HUES6 (cell line): Measurements from ENCODE around the gene EXT2.

ENCODE experiments used
- H3K27ac ChIP-seq: 2 replicates; pipeline ENCODE4 v1.7.0; 2013; ENCODE audit warnings: low read depth, mild to moderate bottlenecking, low read length, inconsistent platforms
- H3K27me3 ChIP-seq: 2 replicates; pipeline ENCODE4 v1.6.1; 2013; ENCODE audit warnings: low read length; ENCODE audit not compliant: control insufficient read depth, insufficient read depth
- H3K36me3 ChIP-seq: 2 replicates; pipeline ENCODE4 v1.6.1; 2013; ENCODE audit warnings: low read length; ENCODE audit not compliant: control insufficient read depth, insufficient read depth
- H3K4me1 ChIP-seq: 2 replicates; pipeline ENCODE4 v1.6.1; 2013; ENCODE audit warnings: low read length; ENCODE audit not compliant: control insufficient read depth, insufficient read depth
- H3K4me3 ChIP-seq: 2 replicates; pipeline ENCODE4 v1.5.1; 2013; ENCODE audit warnings: low read depth, low read length
- H3K9ac ChIP-seq: one replicate; pipeline ENCODE4 v1.6.1; 2013; ENCODE audit warnings: mild to moderate bottlenecking, low read length
- H3K9me3 ChIP-seq: 2 replicates; pipeline ENCODE4 v1.6.1; 2013; ENCODE audit warnings: low read depth, low read length; ENCODE audit not compliant: control insufficient read depth, insufficient read depth

Gene EXT2

GRCh38 chr11:44066732-44067141 is 28.7 kb upstream of the EXT2 start:
- Histone ChIP-seq H3K4me3 (peak overlapping the region; percentile 60), H3K27ac (peak overlapping the region; percentile 73; the same call in 1 of the 2 replicates), H3K9ac (peak overlapping the region; percentile 73), H3K27me3 (no peaks in the 10 kb centered on the region; the same call in 1 of the 2 replicates), H3K9me3 (no peaks in the 10 kb centered on the region), H3K36me3 (no peaks in the 10 kb centered on the region), H3K4me1 (peaks cover 16% of the 10 kb centered on the region)

DNA sequence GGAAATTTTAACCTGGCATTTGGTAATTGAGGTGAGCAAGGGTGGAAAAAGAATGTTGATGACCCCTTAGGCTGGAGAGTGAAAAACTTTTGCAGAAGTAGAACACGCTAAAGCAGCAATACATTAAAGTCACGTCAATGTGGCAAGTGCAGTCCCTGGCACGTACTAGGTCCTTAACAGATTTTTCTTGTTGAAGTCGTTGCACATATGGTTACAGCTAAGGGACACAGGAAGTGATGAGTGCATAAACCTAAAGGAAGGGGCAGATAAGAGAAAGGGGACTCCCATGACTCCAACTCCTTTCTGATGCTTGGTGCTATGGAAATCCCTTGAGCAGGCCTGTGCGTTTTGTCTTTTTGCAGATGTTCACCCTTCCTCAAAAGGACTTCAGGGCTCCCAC is 28.2 kb upstream of the EXT2 start:
- no peaks in the 10 kb centered on the region for H3K9me3 ChIP-seq
- no peaks in the 10 kb centered on the region for H3K36me3 ChIP-seq
- H3K27me3 ChIP-seq: no peaks in the 10 kb centered on the region; the same call in 1 of the 2 replicates
- H3K4me3 ChIP-seq: peak overlapping the region; percentile 60; the same call in 1 of the 2 replicates
- H3K9ac ChIP-seq: no peak overlapping the region
- H3K27ac ChIP-seq: no peak overlapping the region
- H3K4me1 ChIP-seq: peaks cover 16% of the 10 kb centered on the region

DNA sequence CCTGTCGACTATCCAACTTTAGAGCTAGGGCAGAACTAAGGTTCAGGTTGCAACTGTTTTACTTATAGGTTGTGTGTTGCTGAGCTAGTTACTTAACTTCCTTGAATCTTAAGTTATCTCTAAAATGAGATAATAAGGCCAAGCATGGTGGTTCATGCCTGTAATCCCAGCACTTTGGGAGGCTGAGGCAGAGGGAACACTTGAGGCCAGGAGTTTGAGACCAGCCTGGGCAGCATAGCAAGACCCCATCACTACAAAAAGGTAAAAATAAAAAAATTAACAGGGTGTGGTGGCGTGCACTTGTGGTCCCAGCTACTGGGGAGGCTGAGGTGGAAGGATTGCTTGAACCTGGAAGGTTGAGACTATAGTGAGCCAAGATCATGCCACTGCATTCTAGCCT is 27.3 kb upstream of the EXT2 start:
- Histone ChIP-seq H3K9ac (no peak overlapping the region), H3K36me3 (no peaks in the 10 kb centered on the region), H3K27me3 (no peaks in the 10 kb centered on the region; the same call in 1 of the 2 replicates), H3K4me3 (no peak overlapping the region), H3K4me1 (peaks cover 16% of the 10 kb centered on the region), H3K9me3 (no peaks in the 10 kb centered on the region), H3K27ac (no peak overlapping the region)

- no peaks in the 10 kb centered on the region for H3K9me3 ChIP-seq
- no peak overlapping the region for H3K27ac ChIP-seq
- no peak overlapping the region for H3K9ac ChIP-seq
- H3K36me3 ChIP-seq: peaks cover 4% of the 10 kb centered on the region; the same call in 1 of the 2 replicates
- H3K4me1 ChIP-seq: peaks cover 8% of the 10 kb centered on the region
- no peak overlapping the region for H3K4me3 ChIP-seq
- no peaks in the 10 kb centered on the region; the same call in 1 of the 2 replicates for H3K27me3 ChIP-seq
Observed at GRCh38 chr11:44071157-44071556, 24.3 kb upstream of the EXT2 start.

DNA sequence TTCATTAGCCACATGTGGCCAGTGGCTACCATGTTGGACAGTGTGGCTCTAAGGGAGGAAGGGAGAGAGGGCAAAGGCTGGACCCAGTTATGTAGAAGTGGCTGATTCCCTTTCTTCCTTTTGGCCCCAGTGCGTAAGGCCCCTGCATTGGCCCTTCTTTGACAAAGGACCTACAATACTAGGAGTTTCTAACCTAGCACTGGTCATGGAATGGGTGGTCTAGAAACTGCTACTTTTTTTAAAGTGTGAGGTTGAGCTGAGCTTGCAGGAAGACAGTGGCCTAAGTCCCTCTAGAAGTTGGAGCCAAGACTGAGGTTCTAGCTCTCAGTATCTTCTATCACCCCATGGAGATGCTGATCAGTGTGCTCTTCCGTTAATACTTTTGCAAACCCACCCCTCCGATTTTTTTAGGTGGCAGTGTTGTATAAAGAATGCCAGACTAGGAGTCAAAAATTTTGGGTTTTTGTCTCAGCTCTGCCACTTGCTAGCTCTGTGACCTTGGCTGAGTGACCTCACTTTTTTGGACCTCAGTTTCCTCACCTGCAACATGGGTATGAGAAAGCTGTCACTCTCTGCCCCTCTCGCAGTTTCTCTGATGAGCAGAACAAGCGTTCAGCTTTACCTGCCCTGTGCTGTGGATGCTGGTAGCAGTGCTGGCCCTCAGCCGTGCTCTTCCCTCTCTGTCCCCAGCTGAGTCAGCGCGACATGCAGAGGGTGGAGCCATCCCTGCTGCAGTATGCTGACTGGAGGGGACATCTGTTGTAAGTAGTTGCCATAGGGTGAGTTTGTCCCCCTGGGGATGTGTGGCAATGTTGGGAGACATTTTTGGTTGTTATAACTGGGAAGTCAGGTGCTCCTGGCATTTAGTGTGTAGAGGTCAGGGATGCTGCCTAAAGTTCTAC is 22.5 kb upstream of the EXT2 start:
- Histone ChIP-seq H3K4me3 (no peak overlapping the region), H3K9ac (no peak overlapping the region), H3K9me3 (no peaks in the 10 kb centered on the region), H3K27me3 (no peaks in the 10 kb centered on the region), H3K27ac (no peak overlapping the region), H3K36me3 (peaks cover 5% of the 10 kb centered on the region; the same call in 1 of the 2 replicates), H3K4me1 (no peaks in the 10 kb centered on the region; the same call in 1 of the 2 replicates)

DNA sequence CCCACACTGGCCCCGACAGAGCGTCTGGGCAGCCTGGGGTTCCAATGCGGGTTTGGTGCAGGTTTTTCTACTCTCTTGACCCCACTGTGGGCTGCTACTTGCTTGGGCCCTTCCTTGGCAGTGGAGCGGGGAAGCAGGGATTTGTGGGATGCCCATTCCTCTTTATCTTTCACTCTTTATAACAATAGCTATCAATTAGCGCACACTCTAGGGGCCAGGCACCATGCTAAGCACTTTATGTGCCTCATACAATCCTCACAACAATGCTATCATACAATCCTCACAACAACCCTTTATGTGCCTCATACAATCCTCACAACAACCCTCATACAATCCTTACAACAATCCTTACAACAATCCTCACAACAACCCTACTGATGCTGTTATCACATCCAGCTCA is 16.7 kb upstream of the EXT2 start:
- no peaks in the 10 kb centered on the region for H3K9me3 ChIP-seq
- no peak overlapping the region for H3K9ac ChIP-seq
- H3K36me3 ChIP-seq: peaks cover 5% of the 10 kb centered on the region; the same call in 1 of the 2 replicates
- no peak overlapping the region for H3K4me3 ChIP-seq
- H3K27me3 ChIP-seq: no peaks in the 10 kb centered on the region
- H3K27ac ChIP-seq: no peak overlapping the region
- no peaks in the 10 kb centered on the region; the same call in 1 of the 2 replicates for H3K4me1 ChIP-seq

DNA sequence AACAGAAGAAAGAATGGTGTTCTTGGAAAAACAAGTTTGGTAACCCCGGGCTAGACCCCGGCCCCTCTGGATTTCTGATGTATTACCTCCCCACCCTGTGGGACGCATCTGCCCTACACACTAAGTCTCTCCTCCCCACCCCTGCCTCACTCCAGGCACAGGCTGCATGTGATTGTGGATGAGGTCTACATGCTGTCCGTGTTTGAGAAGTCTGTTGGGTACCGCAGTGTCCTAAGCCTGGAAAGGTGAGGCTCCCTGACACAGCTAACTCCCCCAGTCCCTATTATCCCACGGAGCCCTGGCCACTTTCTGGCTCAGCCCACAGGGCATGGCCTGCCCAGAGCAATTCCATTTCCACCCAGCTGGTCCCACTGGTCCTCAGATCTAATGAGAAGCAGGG is 16.1 kb upstream of the EXT2 start:
- Histone ChIP-seq H3K4me3 (no peak overlapping the region), H3K4me1 (no peaks in the 10 kb centered on the region; the same call in 1 of the 2 replicates), H3K27me3 (no peaks in the 10 kb centered on the region), H3K36me3 (peaks cover 5% of the 10 kb centered on the region; the same call in 1 of the 2 replicates), H3K27ac (no peak overlapping the region), H3K9me3 (no peaks in the 10 kb centered on the region), H3K9ac (no peak overlapping the region)

DNA sequence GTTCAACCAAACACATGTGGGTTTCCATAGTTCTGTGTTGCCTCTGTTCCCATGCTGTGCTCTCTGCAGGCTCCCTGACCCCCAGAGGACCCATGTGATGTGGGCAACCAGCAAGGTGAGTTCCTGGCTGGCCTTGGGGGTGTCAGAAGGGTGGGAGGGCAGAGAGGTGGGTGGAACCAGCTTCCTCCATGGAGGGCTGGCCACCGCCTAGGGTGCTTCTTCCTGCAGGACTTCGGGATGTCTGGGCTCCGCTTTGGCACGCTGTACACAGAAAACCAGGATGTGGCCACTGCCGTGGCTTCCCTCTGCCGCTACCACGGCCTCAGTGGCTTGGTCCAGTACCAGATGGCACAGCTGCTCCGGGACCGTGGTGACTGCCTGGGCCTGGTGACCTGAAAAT is 14.5 kb upstream of the EXT2 start:
- Histone ChIP-seq H3K9me3 (peaks cover 6% of the 10 kb centered on the region; the same call in 1 of the 2 replicates), H3K4me3 (no peak overlapping the region)

GRCh38 chr11:44082645-44083044 is 12.8 kb upstream of the EXT2 start:
- H3K9me3 ChIP-seq: peaks cover 6% of the 10 kb centered on the region; the same call in 1 of the 2 replicates
- H3K27me3 ChIP-seq: no peaks in the 10 kb centered on the region

More for the DNA sequence above, 14.5 kb upstream of the EXT2 start:
- H3K27ac ChIP-seq: no peak overlapping the region
- H3K4me1 ChIP-seq: no peaks in the 10 kb centered on the region; the same call in 1 of the 2 replicates
- no peaks in the 10 kb centered on the region for H3K27me3 ChIP-seq
- no peak overlapping the region for H3K9ac ChIP-seq
- peaks cover 3% of the 10 kb centered on the region; the same call in 1 of the 2 replicates for H3K36me3 ChIP-seq

GRCh38 chr11:44083433-44083832 is 12.0 kb upstream of the EXT2 start:
- no peak overlapping the region for H3K27ac ChIP-seq
- no peak overlapping the region for H3K9ac ChIP-seq
- H3K4me3 ChIP-seq: no peak overlapping the region
- peaks cover 8% of the 10 kb centered on the region for H3K9me3 ChIP-seq
- H3K27me3 ChIP-seq: no peaks in the 10 kb centered on the region
- no peaks in the 10 kb centered on the region for H3K36me3 ChIP-seq
- H3K4me1 ChIP-seq: no peaks in the 10 kb centered on the region

More at GRCh38 chr11:44082645-44083044, 12.8 kb upstream of the EXT2 start:
- no peak overlapping the region for H3K4me3 ChIP-seq
- no peaks in the 10 kb centered on the region for H3K36me3 ChIP-seq
- H3K27ac ChIP-seq: no peak overlapping the region
- no peak overlapping the region for H3K9ac ChIP-seq
- H3K4me1 ChIP-seq: no peaks in the 10 kb centered on the region

DNA sequence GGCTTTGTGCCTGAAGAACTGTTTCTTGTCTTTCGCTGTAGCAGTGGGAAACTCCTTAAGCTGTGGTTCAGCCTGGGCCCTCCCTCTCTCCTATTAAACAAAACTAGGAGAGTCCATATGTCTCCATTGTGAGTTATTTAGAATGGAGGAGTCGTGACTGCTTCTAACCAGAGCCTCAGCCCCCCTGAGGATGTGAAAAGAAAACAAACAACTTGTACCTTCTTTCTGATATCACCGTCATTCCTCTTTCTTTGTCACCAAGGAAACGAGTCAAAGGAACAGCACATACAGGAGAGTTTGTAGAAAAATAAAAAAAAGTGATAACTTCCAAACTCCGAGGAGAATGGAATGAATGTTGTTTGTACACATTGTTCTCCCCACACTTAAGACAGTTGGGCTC is 11.6 kb upstream of the EXT2 start:
- Histone ChIP-seq H3K36me3 (no peaks in the 10 kb centered on the region), H3K27me3 (no peaks in the 10 kb centered on the region), H3K27ac (no peak overlapping the region), H3K4me3 (no peak overlapping the region), H3K9ac (no peak overlapping the region), H3K9me3 (peaks cover 12% of the 10 kb centered on the region), H3K4me1 (no peaks in the 10 kb centered on the region)
